Glomerular visceral epithelial cell (primary cell): ENCODE results near the gene TNFSF15.
"Not testable (repeated sequence)": the region's sequence is repeated elsewhere in the genome, so short reads cannot be mapped to it uniquely, and the experiment has no call there.

Experiments used
- DNase-seq: peaks from one replicate; pipeline ENCODE4 v3.0.0-alpha.2; 2016; ENCODE audit errors: extremely low spot score

TNFSF15 gene

GRCh38 chr9:114756920-114757319 lies 48.9 kb downstream of the TNFSF15 start:
- DNase-seq = no peak

GRCh38 chr9:114754581-114754980 lies 51.3 kb downstream of the TNFSF15 start:
- DNase-seq = no peak

- no peak for DNase-seq
These were observed 59.1 kb downstream of the TNFSF15 start for GRCh38 chr9:114746591-114747346.

- no peak for DNase-seq
These were observed 59.8 kb downstream of the TNFSF15 start for GRCh38 chr9:114745879-114746550.

GRCh38 chr9:114745108-114745848 lies 60.6 kb downstream of the TNFSF15 start:
- no peak for DNase-seq

- DNase-seq = peak; percentile 37
These were observed 62.4 kb downstream of the TNFSF15 start for GRCh38 chr9:114743446-114743845.

- DNase-seq = no peak
These were observed 62.9 kb downstream of the TNFSF15 start for GRCh38 chr9:114742947-114743346.

- not testable (repeated sequence) for DNase-seq
These were observed 64.3 kb downstream of the TNFSF15 start for GRCh38 chr9:114741521-114741920.

GRCh38 chr9:114738581-114739316 lies 67.1 kb downstream of the TNFSF15 start:
- DNase-seq = peak; percentile 84

- DNase-seq = no peak
These were observed 68.0 kb downstream of the TNFSF15 start for GRCh38 chr9:114737847-114738246.

GRCh38 chr9:114737118-114737517 lies 68.7 kb downstream of the TNFSF15 start:
- DNase-seq = no peak

GRCh38 chr9:114735704-114736103 lies 70.1 kb downstream of the TNFSF15 start:
- DNase-seq = no peak

- not testable (repeated sequence) for DNase-seq
These were observed 70.7 kb downstream of the TNFSF15 start for GRCh38 chr9:114735139-114735538.
